ENCODE measurements around the gene DDX23.

The DDX23 gene

DNA sequence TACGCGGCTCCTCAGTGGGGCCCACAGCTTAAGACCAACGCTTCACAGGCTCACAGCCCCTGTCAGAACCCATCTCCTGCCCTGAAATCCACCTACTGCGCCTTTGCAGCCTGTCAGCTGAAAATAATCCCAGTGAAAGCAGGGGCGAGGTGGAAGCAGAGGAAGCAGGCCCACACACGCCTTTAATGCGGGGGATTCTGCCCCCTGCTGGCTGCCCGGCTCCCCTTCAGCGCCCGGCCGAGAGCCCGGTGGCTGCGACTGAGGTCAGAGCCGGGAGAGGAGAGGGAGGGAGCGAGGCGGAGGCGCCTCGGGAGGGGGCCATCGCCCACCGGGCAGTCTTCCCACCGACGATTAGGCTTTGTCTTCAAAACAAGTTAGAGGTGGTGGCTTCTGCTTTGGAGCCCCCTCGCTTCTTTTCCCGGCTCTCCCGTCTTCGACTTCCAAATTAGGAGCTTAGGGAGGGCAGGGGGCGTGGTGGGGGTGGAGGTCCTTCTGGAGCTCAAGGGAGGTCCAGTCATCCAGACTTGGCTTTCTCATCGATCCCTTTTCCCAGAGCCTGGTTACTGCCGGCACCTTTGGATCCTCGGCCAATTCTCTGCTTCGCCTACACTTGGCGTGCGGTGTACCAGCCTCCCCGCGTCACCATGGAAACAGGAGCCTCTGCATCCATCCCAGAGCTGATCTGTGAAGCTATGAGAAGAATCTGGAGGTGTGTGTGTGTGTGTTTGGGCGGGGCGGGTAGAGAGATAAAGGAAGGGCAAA is 38.9 kb upstream of the DDX23 start:
- Histone ChIP-seq H3K18ac (ENCODE audit: low read depth in 1 of 2, low read length in 2 of 2) (no peak overlapping the region), H3K27me3 (ENCODE audit: control insufficient read depth in 1 of 2, insufficient read depth in 1 of 2, low read length in 2 of 2) (peaks cover 0 to 10% of the 10 kb centered on the region in 2 experiments), H3K4me2 (ENCODE audit: low read length, poor library complexity, severe bottlenecking) (peak overlapping the region; percentile 80), H3K4me1 (ENCODE audit: control insufficient read depth, insufficient read depth, low read depth, low read length) (peaks cover 5% of the 10 kb centered on the region), H2BK120ac (ENCODE audit: low read depth, low read length) (no peak overlapping the region), H3K9me3 (ENCODE audit: control insufficient read depth, low read length) (no peaks in the 10 kb centered on the region), H3K4ac (ENCODE audit: low read depth in 1 of 2, low read length in 2 of 2) (no peak overlapping the region), H3K23ac (ENCODE audit: low read length in 2 of 2) (no peak overlapping the region), H2BK12ac (ENCODE audit: low read length in 2 of 2) (no peak overlapping the region), H2BK15ac (ENCODE audit: low read depth, poor library complexity, severe bottlenecking) (no peak overlapping the region), H3K9ac (ENCODE audit: low read length) (peak overlapping the region; percentile 84), H4K91ac (ENCODE audit: low read length) (no peak overlapping the region), H3K14ac (ENCODE audit: low read length in 2 of 2) (no peak overlapping the region), H3K27ac (ENCODE audit: low read length, poor library complexity, severe bottlenecking) (no peak overlapping the region), H2AFZ (ENCODE audit: low read depth, low read length) (peak overlapping the region; percentile 65), H4K8ac (ENCODE audit: low read length) (peak overlapping the region; percentile 45), H2AK5ac (ENCODE audit: low read length, severe bottlenecking) (no peak overlapping the region), H2BK5ac (ENCODE audit: low read depth, low read length, poor library complexity, severe bottlenecking) (no peak overlapping the region), H3K79me1 (replicated peaks; ENCODE audit: low read length, poor library complexity, severe bottlenecking) (no peaks in the 10 kb centered on the region), H3K36me3 (ENCODE audit: control insufficient read depth in 1 of 2, insufficient read depth in 2 of 2, low read depth in 1 of 2, low read length in 2 of 2) (no peaks in the 10 kb centered on the region), H3K4me3 (ENCODE audit: insufficient read depth in 1 of 2, low read depth in 1 of 2, low read length in 2 of 2) (peak overlapping the region in 1 of 2 experiments; percentile 67)
- DNase-seq: peak; percentile 77
- 3% methylated on average over 34 of the region's 37 CpGs for WGBS

DNA sequence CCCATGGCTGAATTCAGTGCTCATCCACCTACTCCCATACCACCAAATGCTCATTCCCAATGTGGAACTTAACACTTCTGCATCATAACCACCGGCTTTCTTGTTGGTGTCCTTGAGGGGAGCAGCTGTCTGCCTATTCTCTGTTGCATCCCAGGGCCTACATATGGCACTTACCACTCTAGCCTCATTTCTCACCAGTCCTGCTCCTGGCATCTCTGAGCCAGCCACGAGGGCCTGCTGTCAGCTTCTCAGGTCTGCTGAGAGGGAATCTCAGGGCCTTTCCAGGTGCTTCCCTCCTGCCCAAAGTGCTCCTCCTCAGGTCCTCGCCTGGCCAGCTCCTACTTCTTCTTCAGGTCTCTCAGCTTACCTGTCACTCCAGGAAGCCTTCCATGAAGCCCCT is 37.7 kb upstream of the DDX23 start:
- peaks cover 0 to 10% of the 10 kb centered on the region in 2 experiments for H3K27me3 ChIP-seq (ENCODE audit: control insufficient read depth in 1 of 2, insufficient read depth in 1 of 2, low read length in 2 of 2)
- no peak overlapping the region for H2BK5ac ChIP-seq (ENCODE audit: low read depth, low read length, poor library complexity, severe bottlenecking)
- no peak overlapping the region for H3K27ac ChIP-seq (ENCODE audit: low read length, poor library complexity, severe bottlenecking)
- H3K9me3 ChIP-seq (ENCODE audit: control insufficient read depth, low read length): no peaks in the 10 kb centered on the region
- no peak overlapping the region for H3K18ac ChIP-seq (ENCODE audit: low read depth in 1 of 2, low read length in 2 of 2)
- H3K36me3 ChIP-seq (ENCODE audit: control insufficient read depth in 1 of 2, insufficient read depth in 2 of 2, low read depth in 1 of 2, low read length in 2 of 2): no peaks in the 10 kb centered on the region
- no peaks in the 10 kb centered on the region for H3K79me1 ChIP-seq (replicated peaks; ENCODE audit: low read length, poor library complexity, severe bottlenecking)
- H2AFZ ChIP-seq (ENCODE audit: low read depth, low read length): no peak overlapping the region
- no peak overlapping the region for H3K9ac ChIP-seq (ENCODE audit: low read length)
- no peak overlapping the region for H3K23ac ChIP-seq (ENCODE audit: low read length in 2 of 2)
- no peak overlapping the region for H2BK15ac ChIP-seq (ENCODE audit: low read depth, poor library complexity, severe bottlenecking)
- no peak overlapping the region for H2BK120ac ChIP-seq (ENCODE audit: low read depth, low read length)
- H4K8ac ChIP-seq (ENCODE audit: low read length): peak overlapping the region; percentile 28
- no peak overlapping the region for H3K14ac ChIP-seq (ENCODE audit: low read length in 2 of 2)
- peaks cover 5% of the 10 kb centered on the region for H3K4me1 ChIP-seq (ENCODE audit: control insufficient read depth, insufficient read depth, low read depth, low read length)
- H3K4me3 ChIP-seq (ENCODE audit: insufficient read depth in 1 of 2, low read depth in 1 of 2, low read length in 2 of 2): no peak overlapping the region
- H3K4ac ChIP-seq (ENCODE audit: low read depth in 1 of 2, low read length in 2 of 2): no peak overlapping the region
- no peak for DNase-seq
- WGBS: 75% methylated on average over 3 of the region's 3 CpGs
- H4K91ac ChIP-seq (ENCODE audit: low read length): no peak overlapping the region
- H3K4me2 ChIP-seq (ENCODE audit: low read length, poor library complexity, severe bottlenecking): no peak overlapping the region
- H2AK5ac ChIP-seq (ENCODE audit: low read length, severe bottlenecking): no peak overlapping the region
- H2BK12ac ChIP-seq (ENCODE audit: low read length in 2 of 2): no peak overlapping the region

DNA sequence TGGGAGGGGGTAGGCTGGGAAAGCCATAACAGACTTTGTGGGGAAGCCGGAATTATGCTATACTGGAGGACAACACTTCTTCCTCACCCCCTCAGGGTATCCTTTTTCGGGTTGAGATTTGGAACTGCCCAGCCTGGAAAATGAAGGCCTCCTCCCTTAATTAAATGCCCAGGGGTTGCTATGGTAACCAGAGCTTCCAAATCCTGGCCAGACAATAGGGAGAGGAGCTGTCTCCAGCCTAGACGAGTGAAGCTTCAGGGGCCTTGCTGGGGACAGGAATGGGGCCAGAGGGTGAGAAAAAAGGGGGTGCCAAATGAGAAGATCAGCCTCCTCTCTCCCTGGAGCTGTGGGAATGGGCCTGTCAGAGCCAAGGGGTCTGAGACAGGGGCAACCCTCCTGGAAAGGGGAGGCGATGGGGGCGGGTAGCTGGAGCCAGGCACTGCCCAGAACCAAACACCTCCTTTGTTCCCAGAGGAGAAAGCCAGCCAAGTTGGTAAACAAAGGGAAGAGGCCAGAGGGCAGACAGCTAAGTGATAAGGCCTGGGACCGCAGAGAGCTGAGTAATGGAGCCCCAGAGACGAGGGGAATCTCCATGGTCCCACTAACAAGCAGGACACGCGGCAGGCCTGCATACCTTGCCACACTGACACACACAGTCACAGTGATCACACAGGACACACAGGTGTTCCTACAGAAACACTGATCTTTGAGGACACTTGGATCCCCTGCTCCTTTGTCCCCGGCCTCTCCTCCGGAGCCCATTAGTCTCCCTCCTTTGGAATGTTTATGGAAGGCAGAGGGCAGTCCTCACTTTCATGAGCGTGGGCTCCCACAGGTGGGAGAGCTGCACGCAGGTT is 31.6 kb upstream of the DDX23 start:
- Histone ChIP-seq H3K18ac (ENCODE audit: low read depth in 1 of 2, low read length in 2 of 2) (peak overlapping the region; percentile 72 to 90), H2AFZ (ENCODE audit: low read depth, low read length) (peak overlapping the region; percentile 67), H3K4ac (ENCODE audit: low read depth in 1 of 2, low read length in 2 of 2) (peak overlapping the region in 1 of 2 experiments; percentile 84), H4K8ac (ENCODE audit: low read length) (peak overlapping the region; percentile 45), H3K36me3 (ENCODE audit: control insufficient read depth in 1 of 2, insufficient read depth in 2 of 2, low read depth in 1 of 2, low read length in 2 of 2) (no peaks in the 10 kb centered on the region), H2AK5ac (ENCODE audit: low read length, severe bottlenecking) (no peak overlapping the region), H3K4me2 (ENCODE audit: low read length, poor library complexity, severe bottlenecking) (no peak overlapping the region), H4K91ac (ENCODE audit: low read length) (peak overlapping the region; percentile 65), H2BK120ac (ENCODE audit: low read depth, low read length) (peak overlapping the region; percentile 86), H3K14ac (ENCODE audit: low read length in 2 of 2) (peak overlapping the region in 1 of 2 experiments; percentile 86), H3K27ac (ENCODE audit: low read length, poor library complexity, severe bottlenecking) (no peak overlapping the region), H3K4me3 (ENCODE audit: insufficient read depth in 1 of 2, low read depth in 1 of 2, low read length in 2 of 2) (no peak overlapping the region), H3K9ac (ENCODE audit: low read length) (no peak overlapping the region), H3K79me1 (replicated peaks; ENCODE audit: low read length, poor library complexity, severe bottlenecking) (no peaks in the 10 kb centered on the region), H3K27me3 (ENCODE audit: control insufficient read depth in 1 of 2, insufficient read depth in 1 of 2, low read length in 2 of 2) (peaks cover 35 to 54% of the 10 kb centered on the region in 2 experiments), H3K23ac (ENCODE audit: low read length in 2 of 2) (no peak overlapping the region), H2BK15ac (ENCODE audit: low read depth, poor library complexity, severe bottlenecking) (no peak overlapping the region), H2BK5ac (ENCODE audit: low read depth, low read length, poor library complexity, severe bottlenecking) (no peak overlapping the region), H2BK12ac (ENCODE audit: low read length in 2 of 2) (peak overlapping the region; percentile 80 to 98), H3K9me3 (ENCODE audit: control insufficient read depth, low read length) (no peaks in the 10 kb centered on the region), H3K4me1 (ENCODE audit: control insufficient read depth, insufficient read depth, low read depth, low read length) (peaks cover 8% of the 10 kb centered on the region)
- WGBS: 55% methylated on average over 12 of the region's 13 CpGs
- peak; percentile 60 for DNase-seq

DNA sequence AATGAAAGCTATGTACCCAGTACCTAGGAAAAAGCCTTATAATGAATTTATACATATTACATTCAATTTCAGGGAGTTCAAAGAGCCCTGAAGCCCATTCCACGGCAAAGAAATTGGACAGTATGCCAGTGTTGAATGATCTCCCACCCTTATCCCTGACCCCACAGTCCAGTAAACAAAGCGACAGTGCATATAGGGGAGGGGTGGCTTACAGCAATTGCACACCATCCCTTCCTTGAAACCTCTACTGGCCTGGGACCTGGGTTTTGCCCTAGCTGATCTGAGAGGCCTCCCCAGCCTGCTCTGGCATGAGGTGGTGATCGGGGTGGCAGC is 31.0 kb upstream of the DDX23 start:
- H3K4ac ChIP-seq (ENCODE audit: low read depth in 1 of 2, low read length in 2 of 2): peak overlapping the region in 1 of 2 experiments; percentile 84
- peak overlapping the region; percentile 86 for H2BK120ac ChIP-seq (ENCODE audit: low read depth, low read length)
- no peak overlapping the region for H3K4me3 ChIP-seq (ENCODE audit: insufficient read depth in 1 of 2, low read depth in 1 of 2, low read length in 2 of 2)
- H2AK5ac ChIP-seq (ENCODE audit: low read length, severe bottlenecking): no peak overlapping the region
- no peak overlapping the region for H3K27ac ChIP-seq (ENCODE audit: low read length, poor library complexity, severe bottlenecking)
- H4K8ac ChIP-seq (ENCODE audit: low read length): peak overlapping the region; percentile 32
- no peaks in the 10 kb centered on the region for H3K36me3 ChIP-seq (ENCODE audit: control insufficient read depth in 1 of 2, insufficient read depth in 2 of 2, low read depth in 1 of 2, low read length in 2 of 2)
- no peak overlapping the region for H3K23ac ChIP-seq (ENCODE audit: low read length in 2 of 2)
- H2BK5ac ChIP-seq (ENCODE audit: low read depth, low read length, poor library complexity, severe bottlenecking): no peak overlapping the region
- no peaks in the 10 kb centered on the region for H3K9me3 ChIP-seq (ENCODE audit: control insufficient read depth, low read length)
- H2AFZ ChIP-seq (ENCODE audit: low read depth, low read length): peak overlapping the region; percentile 67
- H2BK15ac ChIP-seq (ENCODE audit: low read depth, poor library complexity, severe bottlenecking): no peak overlapping the region
- peaks cover 35 to 55% of the 10 kb centered on the region in 2 experiments for H3K27me3 ChIP-seq (ENCODE audit: control insufficient read depth in 1 of 2, insufficient read depth in 1 of 2, low read length in 2 of 2)
- WGBS: 82% methylated on average over 1 of the region's 3 CpGs
- no peaks in the 10 kb centered on the region for H3K79me1 ChIP-seq (replicated peaks; ENCODE audit: low read length, poor library complexity, severe bottlenecking)
- DNase-seq: peak; percentile 34
- H4K91ac ChIP-seq (ENCODE audit: low read length): peak overlapping the region; percentile 65
- peaks cover 8% of the 10 kb centered on the region for H3K4me1 ChIP-seq (ENCODE audit: control insufficient read depth, insufficient read depth, low read depth, low read length)
- H3K18ac ChIP-seq (ENCODE audit: low read depth in 1 of 2, low read length in 2 of 2): peak overlapping the region; percentile 72 to 90
- H3K14ac ChIP-seq (ENCODE audit: low read length in 2 of 2): peak overlapping the region in 1 of 2 experiments; percentile 86
- no peak overlapping the region for H3K9ac ChIP-seq (ENCODE audit: low read length)
- H2BK12ac ChIP-seq (ENCODE audit: low read length in 2 of 2): peak overlapping the region; percentile 72 to 98
- no peak overlapping the region for H3K4me2 ChIP-seq (ENCODE audit: low read length, poor library complexity, severe bottlenecking)
